HG02938 (cell line): Measurements from ENCODE around the gene TMEM135.

Source experiments
- ATAC-seq: cut with Tn5 transposase; IDR thresholded peaks from one replicate; pipeline ENCODE4 v1.9.1; 2021; ENCODE audit warnings: mild to moderate bottlenecking, moderate library complexity; ENCODE audit not compliant: unreplicated experiment

TMEM135 gene

GRCh38 chr11:87298155-87298554, 260.4 kb downstream of the TMEM135 start:
- ATAC-seq, result no peak

DNA sequence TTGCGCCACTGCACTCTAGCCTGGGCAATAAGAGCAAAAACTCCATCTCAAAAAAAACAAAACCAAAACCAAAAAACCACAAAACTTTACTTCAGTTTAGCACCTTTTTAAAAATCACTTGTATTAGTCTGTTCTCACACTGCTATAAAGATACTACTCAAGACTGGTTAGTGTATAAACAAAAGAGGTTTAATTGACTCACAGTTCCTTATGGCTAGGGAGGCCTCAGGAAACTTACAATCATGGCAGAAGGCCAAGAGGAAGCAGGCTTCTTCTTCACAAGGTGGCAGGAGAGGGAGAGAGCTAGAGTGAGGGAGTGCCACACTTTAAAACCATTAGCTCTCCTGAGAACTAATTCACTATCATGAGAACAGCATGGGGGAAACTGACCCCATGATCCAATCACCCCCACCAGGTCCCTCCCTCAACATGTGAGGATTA, 261.3 kb downstream of the TMEM135 start:
- ATAC-seq, result no peak

GRCh38 chr11:87300640-87301380, 263.1 kb downstream of the TMEM135 start:
- ATAC-seq, result no peak

- ATAC-seq, result no peak
These were observed 264.2 kb downstream of the TMEM135 start for GRCh38 chr11:87301785-87302540.

DNA sequence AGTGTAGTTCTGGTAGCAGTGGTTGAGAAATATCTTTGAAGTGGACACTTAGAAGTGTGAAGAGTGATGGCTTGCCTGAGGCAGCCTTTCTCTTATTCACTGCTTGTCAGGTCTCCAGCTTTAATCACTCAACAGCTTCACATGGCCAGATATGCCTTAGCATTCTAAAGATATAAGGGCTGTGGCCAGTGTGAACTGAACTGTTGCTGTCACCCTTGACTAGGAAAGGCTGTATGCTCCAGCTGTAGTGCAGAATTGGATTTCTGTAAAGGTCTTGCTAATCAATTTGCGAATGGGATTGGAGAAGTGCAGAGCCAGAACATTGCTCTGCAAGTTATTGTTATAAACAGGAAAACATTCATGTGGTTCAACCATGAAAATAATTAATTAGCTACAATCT, 266.7 kb downstream of the TMEM135 start:
- ATAC-seq, result no peak

DNA sequence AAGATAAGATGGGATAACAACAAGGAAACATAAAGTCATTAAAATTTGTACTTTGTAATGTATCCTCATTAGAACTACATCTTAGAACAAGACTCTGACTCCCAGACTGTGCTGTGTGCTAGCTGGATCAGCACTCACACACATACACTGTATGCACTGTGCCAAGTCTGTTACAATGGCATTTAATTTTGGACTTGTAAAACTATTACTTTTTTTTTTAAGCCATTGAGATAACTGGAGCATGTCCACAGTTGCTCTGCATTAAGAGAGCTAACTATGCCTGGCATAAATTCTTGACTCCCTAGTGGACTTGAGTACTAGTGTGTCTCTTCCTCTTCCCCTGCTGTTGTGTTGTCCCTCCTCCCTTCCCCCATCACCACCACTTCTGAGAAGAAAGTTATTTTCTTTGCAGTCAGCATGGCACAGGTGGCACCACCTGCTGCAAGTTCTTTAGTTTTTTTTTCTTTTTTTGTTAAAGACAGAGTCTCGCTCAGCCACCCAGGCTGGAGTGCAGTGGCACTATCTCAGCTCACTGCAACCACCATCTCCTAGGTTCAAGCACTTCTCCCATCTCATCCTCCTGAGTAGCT, 268.6 kb downstream of the TMEM135 start:
- no peak for ATAC-seq

- ATAC-seq, result no peak
These were observed 269.4 kb downstream of the TMEM135 start for GRCh38 chr11:87307101-87307500.

DNA sequence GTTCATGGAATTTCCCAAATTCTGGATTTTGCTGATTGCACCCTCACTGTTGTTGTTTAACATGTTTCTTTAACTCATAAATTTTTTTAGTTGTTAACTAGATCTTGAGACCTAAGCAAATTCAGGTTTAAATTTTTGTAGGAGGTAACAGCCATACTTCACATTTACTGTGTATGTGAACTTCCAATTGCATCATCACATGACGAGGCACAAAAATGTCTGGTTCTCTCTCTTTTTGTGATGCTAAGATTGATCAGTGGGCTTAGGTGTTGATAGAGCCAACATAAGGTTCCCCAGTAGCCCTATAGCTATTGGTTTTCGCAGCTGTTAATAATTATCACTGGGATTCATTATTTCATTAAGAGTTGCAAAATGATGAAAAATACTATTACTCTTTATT, 277.5 kb downstream of the TMEM135 start:
- no peak for ATAC-seq

- ATAC-seq, result no peak
These were observed 278.8 kb downstream of the TMEM135 start for GRCh38 chr11:87316491-87316890.

DNA sequence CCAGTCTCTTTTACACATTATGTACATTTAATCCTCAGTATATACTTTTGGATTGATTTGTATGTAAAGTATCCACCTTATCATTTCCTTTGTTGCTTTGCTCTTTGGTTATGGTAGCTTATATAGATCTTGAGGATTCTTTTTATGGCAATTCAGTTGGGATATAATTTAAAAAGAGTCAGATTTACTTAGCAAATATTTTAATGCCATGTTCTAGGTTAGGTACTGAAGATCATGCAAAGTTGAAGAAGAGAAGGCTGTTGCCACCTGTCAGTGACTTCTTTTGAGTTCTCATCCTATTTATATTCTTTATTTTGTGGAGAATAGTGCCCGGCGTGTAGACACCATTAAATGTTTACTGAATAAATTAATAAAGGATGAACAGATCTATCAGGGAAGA, 279.7 kb downstream of the TMEM135 start:
- ATAC-seq, result no peak

DNA sequence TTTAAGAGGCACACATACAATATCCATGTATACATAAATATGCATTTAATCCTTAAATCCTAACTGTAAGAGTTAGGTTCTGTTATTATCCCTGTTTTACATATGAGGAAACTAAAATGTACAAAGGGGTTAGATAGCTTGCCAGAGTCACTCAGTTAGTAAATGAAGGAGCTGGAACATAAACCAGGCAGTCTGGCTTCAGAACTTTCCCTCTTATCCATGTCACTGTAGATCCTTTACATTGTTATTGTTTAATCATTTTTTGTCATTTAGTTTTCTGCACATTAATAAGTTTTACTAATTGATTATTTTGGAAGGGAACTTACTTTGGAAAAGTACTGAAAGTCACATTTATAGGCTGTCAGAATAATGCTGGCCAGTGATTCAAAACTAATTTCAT, 282.4 kb downstream of the TMEM135 start:
- no peak for ATAC-seq

- ATAC-seq, result no peak
These were observed 284.8 kb downstream of the TMEM135 start for GRCh38 chr11:87322568-87322967.

DNA sequence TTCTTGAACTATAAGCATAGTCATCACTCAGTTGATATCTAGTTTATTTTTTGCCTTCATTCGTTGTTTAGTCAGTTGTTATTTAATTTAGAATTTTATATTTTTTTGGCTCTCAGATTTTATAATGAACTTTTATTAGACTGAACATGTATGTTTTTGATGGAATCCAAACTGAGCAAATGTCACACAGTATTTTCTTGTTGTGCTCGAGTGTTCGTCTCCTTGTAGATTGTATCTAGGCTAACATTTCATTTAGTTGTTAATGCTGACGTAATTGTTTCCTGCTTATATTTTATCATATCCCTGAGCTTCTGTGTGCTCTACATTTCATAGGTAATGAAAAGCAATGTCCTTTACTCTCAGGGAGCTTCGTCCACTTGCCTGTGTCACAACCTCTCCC, 286.2 kb downstream of the TMEM135 start:
- no peak for ATAC-seq

DNA sequence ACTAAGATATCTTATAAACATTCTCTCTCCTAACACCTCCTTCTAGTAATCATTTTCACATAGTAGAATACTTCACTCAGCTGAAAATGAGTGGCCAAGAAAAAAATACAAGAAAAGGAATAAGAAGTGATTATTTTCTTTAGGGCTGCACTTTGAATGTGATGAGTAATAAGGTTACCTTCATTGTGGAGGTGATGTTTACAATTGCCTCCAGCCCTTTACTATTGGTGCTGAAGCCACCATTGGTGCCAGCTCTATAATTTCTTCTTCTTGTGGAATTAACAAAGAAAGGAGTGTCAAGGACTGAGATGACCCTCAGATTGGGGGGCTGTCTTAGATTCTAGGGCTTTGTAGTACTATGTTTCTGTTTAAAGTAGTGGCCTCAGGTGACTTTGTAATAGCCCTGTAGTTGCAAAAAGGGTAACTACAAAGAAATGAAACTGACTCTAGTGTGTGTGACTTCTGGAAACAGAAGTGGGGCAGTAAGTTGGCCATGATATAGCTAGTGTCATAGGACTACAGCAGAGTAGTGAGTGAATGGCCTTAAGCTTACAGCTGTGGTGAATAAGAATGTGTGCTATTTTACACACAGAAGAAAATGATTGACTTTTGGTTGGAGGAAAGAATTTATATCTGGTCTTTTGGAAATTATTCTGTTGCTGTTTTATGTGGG, 287.2 kb downstream of the TMEM135 start:
- ATAC-seq, result no peak

- no peak for ATAC-seq
These were observed 287.7 kb downstream of the TMEM135 start for GRCh38 chr11:87325490-87325872.

DNA sequence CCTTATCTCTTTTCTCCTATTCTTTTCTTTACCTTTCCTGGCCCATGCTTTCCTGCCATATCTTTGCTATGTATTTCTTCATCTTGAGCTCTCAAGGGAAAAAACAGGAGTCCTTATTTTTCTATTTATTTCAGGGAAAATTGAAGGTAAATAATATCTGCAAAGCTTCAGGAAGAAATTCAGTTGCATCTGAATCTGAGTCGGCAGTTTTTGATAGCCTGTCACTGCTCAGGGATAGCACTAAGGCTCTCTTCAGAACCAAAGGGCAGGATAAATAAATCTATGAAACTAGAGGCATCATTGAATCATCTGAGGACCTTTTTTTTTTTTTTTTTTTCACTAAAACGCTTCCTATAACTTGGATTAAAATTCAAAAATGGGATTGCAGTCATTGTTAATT, 288.9 kb downstream of the TMEM135 start:
- no peak for ATAC-seq

GRCh38 chr11:87329172-87329571, 291.4 kb downstream of the TMEM135 start:
- no peak for ATAC-seq

GRCh38 chr11:87330187-87330601, 292.5 kb downstream of the TMEM135 start:
- no peak for ATAC-seq

GRCh38 chr11:87331273-87331672, 293.5 kb downstream of the TMEM135 start:
- no peak for ATAC-seq

DNA sequence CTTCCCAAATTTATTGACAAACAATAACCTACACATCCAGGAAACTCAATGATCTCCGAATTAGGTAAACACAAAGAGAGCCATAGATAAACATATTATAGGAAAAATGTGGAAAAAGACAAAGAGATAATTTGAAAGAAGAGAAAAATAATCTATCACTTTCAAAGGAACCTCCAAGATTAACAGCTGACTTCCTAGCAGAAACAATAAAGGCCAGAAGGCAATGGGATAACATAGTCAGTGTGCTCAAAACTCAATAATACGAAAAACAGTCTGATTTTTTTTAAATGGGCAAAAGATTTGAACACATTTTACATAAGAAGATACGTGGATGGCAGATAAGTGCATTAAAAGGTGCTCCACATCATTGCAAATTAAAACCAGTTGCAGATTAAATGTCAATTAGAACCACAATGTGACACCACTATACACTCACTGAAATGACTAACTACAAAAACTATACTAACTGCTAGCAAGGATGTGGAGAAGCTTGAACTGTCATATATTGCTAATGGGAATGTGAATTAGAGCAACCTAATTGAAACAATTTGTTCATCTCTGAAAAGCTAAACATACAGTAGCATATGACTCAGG, 300.4 kb downstream of the TMEM135 start:
- ATAC-seq, result no peak

- no peak for ATAC-seq
These were observed 301.7 kb downstream of the TMEM135 start for GRCh38 chr11:87339416-87339815.
